Karpas-422 (cell line): ENCODE results near the gene CHCHD1. TPM values are rescaled to one million over a fixed set of nuclear protein-coding genes. Genes with fewer than 3 reads are reported as not detected.
A peak's percentile ranks its signal among the peaks of the same experiment; 100 is the strongest.
"Not testable (repeated sequence)": the region's sequence is repeated elsewhere in the genome, so short reads cannot be mapped to it uniquely, and the experiment has no call there.

Experiments used
- DNase-seq: peaks from one replicate; pipeline ENCODE4 v3.0.0-alpha.2; 2015
- H2AFZ ChIP-seq: fragments of 200-600 bp; sonication (generic); 2 replicates; pipeline ENCODE4 v1.6.1; 2014; ENCODE audit warnings: antibody characterized with exemption, low read length, mixed read lengths
- H3K27ac ChIP-seq: fragments of 200-600 bp; sonication (generic); 2 replicates; pipeline ENCODE4 v1.5.1; 2014; ENCODE audit warnings: mild to moderate bottlenecking, low read length, moderate library complexity
- H3K27me3 ChIP-seq: fragments of 200-600 bp; sonication (generic); 2 replicates; pipeline ENCODE4 v1.6.1; 2014; ENCODE audit warnings: low read length, mixed read lengths
- H3K36me3 ChIP-seq: fragments of 200-600 bp; sonication (generic); 2 replicates; pipeline ENCODE4 v1.6.1; 2014; ENCODE audit warnings: low read length, mixed read lengths; ENCODE audit not compliant: insufficient read depth
- H3K4me1 ChIP-seq: fragments of 200-600 bp; sonication (generic); 2 replicates; pipeline ENCODE4 v1.6.1; 2014; ENCODE audit warnings: mild to moderate bottlenecking, low read length, mixed read lengths
- H3K4me2 ChIP-seq: fragments of 200-600 bp; sonication (generic); 2 replicates; pipeline ENCODE4 v1.6.1; 2014; ENCODE audit warnings: low read length, low read depth, mild to moderate bottlenecking; ENCODE audit not compliant: poor library complexity, severe bottlenecking
- H3K4me3 ChIP-seq: fragments of 200-600 bp; sonication (generic); 2 replicates; pipeline ENCODE4 v1.5.1; 2014; ENCODE audit warnings: mild to moderate bottlenecking, antibody characterized with exemption, low read length, mixed read lengths
- H3K79me2 ChIP-seq: fragments of 200-600 bp; sonication (generic); 2 replicates; pipeline ENCODE4 v1.6.1; 2014; ENCODE audit warnings: mild to moderate bottlenecking, low read length, mixed read lengths
- H3K9ac ChIP-seq: fragments of 200-600 bp; sonication (generic); 2 replicates; pipeline ENCODE4 v1.6.0; 2014; ENCODE audit warnings: low read length
- H3K9me2 ChIP-seq: fragments of 200-600 bp; sonication (generic), shearing (Covaris generic); replicated peaks from 2 replicates; pipeline ENCODE4 v1.6.0; 2014; ENCODE audit warnings: mild to moderate bottlenecking, low read length, moderate library complexity; ENCODE audit not compliant: insufficient read depth
- H3K9me3 ChIP-seq: fragments of 300-700, 200-600 bp; sonication (generic); 2 replicates; pipeline ENCODE4 v1.6.1; 2014; ENCODE audit warnings: low read length, mixed read lengths
- H4K20me1 ChIP-seq: fragments of 200-600 bp; sonication (generic); 2 replicates; pipeline ENCODE4 v1.6.1; 2014; ENCODE audit warnings: mild to moderate bottlenecking, antibody characterized with exemption, low read length, low read depth; ENCODE audit not compliant: insufficient read depth
- total RNA-seq: library from RNA; depleted of rRNA; stranded (reverse); fragments of >200 nt; shearing (Covaris generic); gene quantifications from 2 replicates; pipeline ENCODE4 v1.2.3, GENCODE V29; 2014; ENCODE audit warnings: low replicate concordance

The CHCHD1 gene
- total RNA-seq, 1 experiment from 2014 or later, result 57.5 TPM

DNA sequence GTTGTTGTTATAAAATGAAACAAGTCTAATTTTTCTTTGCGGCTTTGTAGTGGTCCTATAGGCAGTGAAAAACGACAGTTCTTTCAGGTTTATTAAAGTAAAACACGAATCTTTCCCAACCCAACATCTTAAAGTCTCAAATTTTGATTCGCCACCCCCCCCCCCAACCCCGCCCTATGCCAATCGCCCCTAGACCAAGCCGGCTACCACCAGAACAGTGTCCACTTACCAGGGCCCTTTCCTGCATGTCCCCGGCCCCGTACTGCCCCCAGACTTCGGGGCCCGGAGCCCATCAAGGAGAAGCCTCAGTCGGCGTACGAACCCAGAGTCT is 335 bp upstream of the CHCHD1 start:
- H3K9me3 ChIP-seq, result no peaks in the 10 kb centered on the region
- peak overlapping the region; percentile 96 for H3K4me2 ChIP-seq
- DNase-seq, result no peak
- H3K9me2 ChIP-seq, result no peaks in the 10 kb centered on the region
- H3K4me1 ChIP-seq, result peaks cover 41% of the 10 kb centered on the region
- no peaks in the 10 kb centered on the region for H3K27me3 ChIP-seq
- H3K79me2 ChIP-seq, result peaks cover 66% of the 10 kb centered on the region
- H3K9ac ChIP-seq, result peak overlapping the region; percentile 88
- no peak overlapping the region for H2AFZ ChIP-seq
- peak overlapping the region; percentile 63 for H3K27ac ChIP-seq
- H3K4me3 ChIP-seq, result peak overlapping the region; percentile 87
- H4K20me1 ChIP-seq, result peaks cover 5% of the 10 kb centered on the region; the same call in 1 of the 2 replicates
- peaks cover 16% of the 10 kb centered on the region for H3K36me3 ChIP-seq

- Histone ChIP-seq H3K4me1 (peaks cover 50% of the 10 kb centered on the region), H4K20me1 (peaks cover 5% of the 10 kb centered on the region; the same call in 1 of the 2 replicates), H3K9me2 (no peaks in the 10 kb centered on the region), H3K27ac (peak overlapping the region; percentile 63; the same call in 1 of the 2 replicates), H3K4me3 (peak overlapping the region; percentile 87), H3K27me3 (no peaks in the 10 kb centered on the region), H3K9ac (peak overlapping the region; percentile 88), H3K36me3 (peaks cover 10% of the 10 kb centered on the region), H3K4me2 (peak overlapping the region; percentile 96), H2AFZ (no peak overlapping the region), H3K9me3 (no peaks in the 10 kb centered on the region), H3K79me2 (peaks cover 67% of the 10 kb centered on the region)
- DNase-seq, result no peak
These were observed 869 bp downstream of the CHCHD1 start for GRCh38 chr10:73782749-73783085.

DNA sequence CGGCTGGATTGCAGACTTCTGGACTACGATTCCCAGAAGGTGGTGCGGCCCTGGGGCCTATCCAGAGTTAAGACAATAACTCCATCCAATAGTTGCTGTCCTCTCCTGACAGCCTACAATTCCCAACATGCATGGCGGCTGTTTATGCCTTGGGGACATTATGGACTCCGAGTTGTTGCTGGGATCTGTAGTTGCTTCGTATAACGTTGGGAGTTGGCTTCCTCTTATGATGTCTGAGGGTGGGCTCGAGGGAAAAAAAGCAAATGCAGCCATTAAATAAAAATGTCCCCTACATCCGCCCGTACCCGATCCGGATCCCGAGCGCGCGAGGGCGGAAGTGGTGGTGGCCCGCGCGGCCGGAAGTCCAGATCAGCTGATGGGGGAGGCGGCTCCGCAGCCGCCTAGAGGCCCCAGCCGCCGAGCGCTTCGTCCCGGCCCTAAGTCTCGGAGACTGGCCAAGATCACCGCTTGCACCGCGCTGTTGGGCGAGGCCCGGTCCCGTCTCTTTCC is 3.4 kb downstream of the CHCHD1 start, which contains the start of gene ZSWIM8:
TSS of gene ZSWIM8 (plus strand) at position 396 of the 510 bp plus-strand sequence. CDS start 273 bp downstream, outside the sequence.
- peak; percentile 96 for DNase-seq
- Histone ChIP-seq H2AFZ (peak within 1 kb of the TSS; percentile 73; the same call in 1 of the 2 replicates), H3K27me3 (no peaks in the 10 kb centered on the region), H3K4me1 (peaks cover 42% of the 10 kb centered on the region), H3K4me2 (peak within 1 kb of the TSS; percentile 95), H3K9ac (peak within 1 kb of the TSS; percentile 88), H3K9me3 (no peaks in the 10 kb centered on the region), H3K4me3 (peak within 1 kb of the TSS; percentile 97), H4K20me1 (peaks cover 5% of the 10 kb centered on the region; the same call in 1 of the 2 replicates), H3K27ac (peak within 1 kb of the TSS; percentile 62), H3K36me3 (no peaks in the 10 kb centered on the region), H3K79me2 (peaks cover 68% of the 10 kb centered on the region), H3K9me2 (no peaks in the 10 kb centered on the region)

- peak; percentile 75 for DNase-seq
- H3K9me2 ChIP-seq, result no peaks in the 10 kb centered on the region
- H4K20me1 ChIP-seq, result peaks cover 5% of the 10 kb centered on the region; the same call in 1 of the 2 replicates
- peak overlapping the region; percentile 97 for H3K4me3 ChIP-seq
- H3K9me3 ChIP-seq, result no peaks in the 10 kb centered on the region
- H3K9ac ChIP-seq, result peak overlapping the region; percentile 88
- peak overlapping the region; percentile 95 for H3K4me2 ChIP-seq
- no peaks in the 10 kb centered on the region for H3K27me3 ChIP-seq
- H3K27ac ChIP-seq, result peak overlapping the region; percentile 62
- H3K4me1 ChIP-seq, result peaks cover 35% of the 10 kb centered on the region
- no peaks in the 10 kb centered on the region for H3K36me3 ChIP-seq
- H2AFZ ChIP-seq, result no peak overlapping the region; the same call in 1 of the 2 replicates
- H3K79me2 ChIP-seq, result peaks cover 63% of the 10 kb centered on the region
These were observed 4.1 kb downstream of the CHCHD1 start for GRCh38 chr10:73785721-73786511.

GRCh38 chr10:73786512-73786885 is 4.7 kb downstream of the CHCHD1 start:
- H3K27me3 ChIP-seq, result no peaks in the 10 kb centered on the region
- peak overlapping the region; percentile 97 for H3K4me3 ChIP-seq
- peaks cover 32% of the 10 kb centered on the region for H3K4me1 ChIP-seq
- no peaks in the 10 kb centered on the region for H3K9me2 ChIP-seq
- peaks cover 5% of the 10 kb centered on the region; the same call in 1 of the 2 replicates for H4K20me1 ChIP-seq
- no peaks in the 10 kb centered on the region for H3K36me3 ChIP-seq
- H3K9me3 ChIP-seq, result no peaks in the 10 kb centered on the region
- peak; percentile 53 for DNase-seq
- peak overlapping the region; percentile 88 for H3K9ac ChIP-seq
- H3K27ac ChIP-seq, result peak overlapping the region; percentile 62; the same call in 1 of the 2 replicates
- H2AFZ ChIP-seq, result no peak overlapping the region
- peak overlapping the region; percentile 95 for H3K4me2 ChIP-seq
- peaks cover 58% of the 10 kb centered on the region for H3K79me2 ChIP-seq

DNA sequence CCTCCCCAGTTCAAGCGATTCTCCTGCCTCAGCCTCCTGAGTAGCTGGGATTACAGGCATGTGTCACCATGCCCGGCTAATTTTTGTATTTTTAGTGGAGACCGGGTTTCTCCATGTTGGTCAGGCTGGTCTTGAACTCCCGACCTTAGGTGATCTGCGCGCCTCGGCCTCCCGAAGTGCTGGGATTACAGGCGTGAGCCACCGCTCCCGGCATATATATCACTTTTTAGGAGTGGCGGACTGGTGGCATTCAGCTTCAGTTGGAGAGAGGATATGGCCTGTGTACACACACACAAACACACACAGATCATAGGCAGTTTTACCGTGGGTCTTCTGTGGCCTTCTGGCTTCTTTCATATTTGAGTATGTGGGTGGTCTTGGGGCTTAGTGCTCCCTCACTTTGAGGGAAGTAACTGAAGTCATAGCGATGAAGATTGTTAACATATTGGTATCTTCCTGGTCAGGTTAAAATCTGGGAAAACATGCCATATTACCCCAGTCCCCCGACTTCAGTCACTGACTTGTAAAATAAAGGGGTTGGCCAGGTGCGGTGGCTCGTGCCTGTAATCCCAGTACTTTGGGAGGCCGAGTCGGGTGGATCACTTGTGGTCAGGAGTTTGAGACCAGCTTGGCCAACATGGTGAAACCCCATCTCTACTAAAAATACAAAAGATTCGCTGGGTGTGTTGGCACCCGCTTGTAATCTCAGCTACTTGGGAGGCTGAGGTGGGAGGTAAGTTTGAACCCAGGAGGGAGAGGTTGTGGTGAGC is 5.4 kb downstream of the CHCHD1 start:
- not testable (repeated sequence) for H3K27me3 ChIP-seq, H3K27ac ChIP-seq, H3K9me2 ChIP-seq, DNase-seq, H3K36me3 ChIP-seq, H4K20me1 ChIP-seq, H2AFZ ChIP-seq, H3K9me3 ChIP-seq, H3K4me3 ChIP-seq, H3K9ac ChIP-seq
- H3K4me1 ChIP-seq, result peaks cover 32% of the 10 kb centered on the region
- peaks cover 54% of the 10 kb centered on the region for H3K79me2 ChIP-seq
- peak overlapping the region; percentile 95 for H3K4me2 ChIP-seq

DNA sequence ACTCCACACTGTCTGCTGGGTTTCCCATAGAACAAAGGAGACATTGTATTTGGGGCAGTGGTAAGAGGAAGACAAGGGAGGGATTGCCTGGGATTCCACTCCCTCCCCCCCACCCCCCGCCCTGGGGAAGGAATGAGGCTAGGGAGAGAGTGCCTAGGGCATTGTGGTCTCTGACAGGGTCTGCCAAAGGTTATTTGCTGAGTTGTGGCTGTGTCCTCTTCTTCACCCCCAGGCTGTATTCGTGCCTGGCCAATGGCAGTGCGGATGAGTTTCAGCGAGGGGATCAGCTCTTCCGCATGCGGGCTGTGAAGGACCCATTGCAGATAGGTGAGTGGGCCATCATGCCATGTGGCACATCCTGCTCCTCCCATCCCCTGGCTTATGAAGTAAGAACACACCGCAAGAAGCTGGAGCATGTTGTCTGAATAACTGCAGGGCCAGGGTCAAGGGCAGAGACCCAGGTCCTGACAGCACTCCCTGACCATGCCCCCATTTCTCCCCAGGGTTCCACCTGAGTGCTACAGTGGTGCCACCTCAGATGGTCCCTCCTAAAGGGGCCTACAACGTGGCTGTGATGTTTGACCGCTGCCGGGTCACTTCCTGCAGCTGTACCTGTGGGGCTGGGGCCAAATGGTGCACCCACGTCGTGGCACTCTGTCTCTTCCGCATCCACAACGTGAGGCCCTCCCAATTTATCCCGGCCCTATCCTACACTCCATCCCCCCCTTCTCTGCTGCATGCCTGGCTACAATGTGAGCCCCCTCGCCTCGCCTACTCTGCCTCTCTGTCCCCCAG is 7.2 kb downstream of the CHCHD1 start:
- H3K79me2 ChIP-seq, result peaks cover 36% of the 10 kb centered on the region
- no peaks in the 10 kb centered on the region for H3K27me3 ChIP-seq
- H3K9me3 ChIP-seq, result no peaks in the 10 kb centered on the region
- no peaks in the 10 kb centered on the region for H3K36me3 ChIP-seq
- peaks cover 18% of the 10 kb centered on the region for H3K4me1 ChIP-seq
- no peak for DNase-seq
- H3K27ac ChIP-seq, result no peak overlapping the region
- H3K4me3 ChIP-seq, result no peak overlapping the region
- no peak overlapping the region for H3K9ac ChIP-seq
- H3K9me2 ChIP-seq, result no peaks in the 10 kb centered on the region
- no peak overlapping the region for H3K4me2 ChIP-seq
- H2AFZ ChIP-seq, result no peak overlapping the region
- H4K20me1 ChIP-seq, result no peaks in the 10 kb centered on the region; the same call in 1 of the 2 replicates
